IMR-90 (cell line): ENCODE results near the gene RIMS3.

Experiments
- BHLHE40 ChIP-seq: fragments of 150-350 bp; IDR thresholded peaks from 2 replicates; pipeline ENCODE4 v1.6.1; 2016; ENCODE audit warnings: mild to moderate bottlenecking, low read depth, low read length
- CTCF ChIP-seq: conservative IDR thresholded peaks from 2 replicates; pipeline ENCODE4 v1.5.1; 2012; ENCODE audit warnings: mild to moderate bottlenecking, low read depth, low read length, improper control_type of control experiment
- MAZ ChIP-seq: IDR thresholded peaks from 2 replicates; pipeline ENCODE4 v1.6.1; 2012; ENCODE audit warnings: low read depth, mild to moderate bottlenecking, low read length, improper control_type of control experiment, moderate library complexity, borderline replicate concordance
- POLR2A ChIP-seq: IDR thresholded peaks from 2 replicates; pipeline ENCODE4 v1.6.1; 2012; ENCODE audit warnings: mild to moderate bottlenecking, low read depth, low read length
- RAD21 ChIP-seq: IDR thresholded peaks from 2 replicates; pipeline ENCODE4 v1.6.1; 2012; ENCODE audit warnings: low read length, improper control_type of control experiment
- RCOR1 ChIP-seq: IDR thresholded peaks from 2 replicates; pipeline ENCODE4 v1.6.1; 2012; ENCODE audit warnings: mild to moderate bottlenecking, low read length, improper control_type of control experiment; ENCODE audit not compliant: insufficient replicate concordance
- RFX5 ChIP-seq: IDR thresholded peaks from 2 replicates; pipeline ENCODE4 v1.8.0; 2012; ENCODE audit warnings: low read depth, mild to moderate bottlenecking, low read length, moderate library complexity

- no peak for TF ChIP-seq MAZ
- no peak for TF ChIP-seq CTCF
- TF ChIP-seq RAD21: no peak
- no peak for TF ChIP-seq POLR2A
- TF ChIP-seq BHLHE40: no peak
- TF ChIP-seq RFX5: no peak
- TF ChIP-seq RCOR1: no peak
Measured at GRCh38 chr1:40627987-40628902, 37.2 kb downstream of the RIMS3 start.
